ENCODE results near the gene S100A3. TPM values are rescaled to one million over a fixed set of nuclear protein-coding genes. Genes with fewer than 3 reads are reported as not detected.

The S100A3 gene
- total RNA-seq, 1 experiment from 2014 or later: 0.33 TPM

DNA sequence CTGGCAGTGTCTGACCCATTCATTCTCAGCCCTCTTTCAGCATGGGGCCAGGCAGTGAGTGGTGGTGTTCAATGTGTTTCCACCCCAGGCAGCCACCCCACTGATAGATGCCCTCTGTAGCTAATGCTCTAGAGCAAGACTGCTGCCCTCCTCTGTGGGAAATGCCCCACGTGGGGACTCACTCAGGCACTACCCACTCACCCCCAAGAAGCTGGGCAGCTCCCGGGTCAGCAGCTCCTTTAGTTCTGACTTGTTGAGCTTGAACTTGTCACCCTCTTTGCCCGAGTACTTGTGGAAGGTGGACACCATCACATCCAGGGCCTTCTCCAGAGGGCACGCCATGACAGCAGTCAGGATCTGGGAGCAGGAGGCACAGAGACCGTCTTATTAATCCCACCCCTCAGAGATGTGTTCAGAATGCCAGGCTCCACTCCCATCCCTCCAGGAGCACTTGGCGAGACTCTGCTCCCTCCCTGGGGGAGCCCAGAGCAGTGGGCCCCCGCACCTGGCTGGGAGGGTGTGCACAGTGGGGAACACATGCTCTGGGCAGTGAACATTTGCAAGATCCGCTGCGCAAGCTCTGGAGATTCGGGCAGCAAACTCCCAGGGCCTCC, 4.5 kb downstream of the S100A3 start:
- peaks cover 2% of the 10 kb centered on the region; the same call in 1 of the 2 replicates for H3K27me3 Mint-ChIP-seq (ENCODE audit: low read depth)
- ChIA-PET POLR2A (interaction anchor here (1.3 kb wide), 1 partner anchor 89 kb away, joined by 6 read pairs; the partner anchor contains the start of gene CHTOP), CTCF (interaction anchor here (0.9 to 5.3 kb wide), 16 partner anchors 9 to 196 kb away, joined by 3 to 50 read pairs (median 4); partner anchors contain the start of genes NPR1, PGLYRP4, S100A13 and S100A2)
- TF ChIP-seq NR3C1 (CRISPR knock-in tag; conservative IDR thresholded peaks at IDR 0.05; ENCODE audit: low read depth) (no peak), NFATC4 (CRISPR knock-in tag; IDR thresholded peaks at IDR 0.05) (no peak), IRF2 (CRISPR knock-in tag; IDR thresholded peaks at IDR 0.05; ENCODE audit: borderline replicate concordance, low read depth) (no peak), TP53 (CRISPR knock-in tag; IDR thresholded peaks at IDR 0.05) (no peak), E2F1 (CRISPR knock-in tag; IDR thresholded peaks at IDR 0.05) (no peak), FOXJ3 (CRISPR knock-in tag; IDR thresholded peaks at IDR 0.05; ENCODE audit: borderline replicate concordance) (no peak), ESRRA (CRISPR knock-in tag; IDR thresholded peaks at IDR 0.05; ENCODE audit: borderline replicate concordance) (no peak), EMX1 (CRISPR knock-in tag; IDR thresholded peaks at IDR 0.05) (no peak), ZNF263 (CRISPR knock-in tag; IDR thresholded peaks at IDR 0.05; ENCODE audit: low read depth) (no peak), OVOL2 (CRISPR knock-in tag; IDR thresholded peaks at IDR 0.05; ENCODE audit: borderline replicate concordance) (no peak), GRHL2 (CRISPR knock-in tag; IDR thresholded peaks at IDR 0.05; ENCODE audit: insufficient replicate concordance, severe bottlenecking) (no peak), ETV6 (CRISPR knock-in tag; IDR thresholded peaks at IDR 0.05) (no peak), NFYB (CRISPR knock-in tag; conservative IDR thresholded peaks at IDR 0.05; ENCODE audit: low read depth) (no peak), CREB1 (CRISPR knock-in tag; IDR thresholded peaks at IDR 0.05) (no peak)
- TF ChIP-seq, protein P1, sequence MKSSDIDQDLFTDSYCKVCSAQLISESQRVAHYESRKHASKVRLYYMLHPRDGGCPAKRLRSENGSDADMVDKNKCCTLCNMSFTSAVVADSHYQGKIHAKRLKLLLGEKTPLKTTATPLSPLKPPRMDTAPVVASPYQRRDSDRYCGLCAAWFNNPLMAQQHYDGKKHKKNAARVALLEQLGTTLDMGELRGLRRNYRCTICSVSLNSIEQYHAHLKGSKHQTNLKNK (CRISPR knock-in tag; IDR thresholded peaks at IDR 0.05): no peak
- TF ChIP-seq, protein P2, sequence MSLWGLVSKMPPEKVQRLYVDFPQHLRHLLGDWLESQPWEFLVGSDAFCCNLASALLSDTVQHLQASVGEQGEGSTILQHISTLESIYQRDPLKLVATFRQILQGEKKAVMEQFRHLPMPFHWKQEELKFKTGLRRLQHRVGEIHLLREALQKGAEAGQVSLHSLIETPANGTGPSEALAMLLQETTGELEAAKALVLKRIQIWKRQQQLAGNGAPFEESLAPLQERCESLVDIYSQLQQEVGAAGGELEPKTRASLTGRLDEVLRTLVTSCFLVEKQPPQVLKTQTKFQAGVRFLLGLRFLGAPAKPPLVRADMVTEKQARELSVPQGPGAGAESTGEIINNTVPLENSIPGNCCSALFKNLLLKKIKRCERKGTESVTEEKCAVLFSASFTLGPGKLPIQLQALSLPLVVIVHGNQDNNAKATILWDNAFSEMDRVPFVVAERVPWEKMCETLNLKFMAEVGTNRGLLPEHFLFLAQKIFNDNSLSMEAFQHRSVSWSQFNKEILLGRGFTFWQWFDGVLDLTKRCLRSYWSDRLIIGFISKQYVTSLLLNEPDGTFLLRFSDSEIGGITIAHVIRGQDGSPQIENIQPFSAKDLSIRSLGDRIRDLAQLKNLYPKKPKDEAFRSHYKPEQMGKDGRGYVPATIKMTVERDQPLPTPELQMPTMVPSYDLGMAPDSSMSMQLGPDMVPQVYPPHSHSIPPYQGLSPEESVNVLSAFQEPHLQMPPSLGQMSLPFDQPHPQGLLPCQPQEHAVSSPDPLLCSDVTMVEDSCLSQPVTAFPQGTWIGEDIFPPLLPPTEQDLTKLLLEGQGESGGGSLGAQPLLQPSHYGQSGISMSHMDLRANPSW (CRISPR knock-in tag; conservative IDR thresholded peaks at IDR 0.05; ENCODE audit: low read depth): no peak
- TF ChIP-seq, protein P3, sequence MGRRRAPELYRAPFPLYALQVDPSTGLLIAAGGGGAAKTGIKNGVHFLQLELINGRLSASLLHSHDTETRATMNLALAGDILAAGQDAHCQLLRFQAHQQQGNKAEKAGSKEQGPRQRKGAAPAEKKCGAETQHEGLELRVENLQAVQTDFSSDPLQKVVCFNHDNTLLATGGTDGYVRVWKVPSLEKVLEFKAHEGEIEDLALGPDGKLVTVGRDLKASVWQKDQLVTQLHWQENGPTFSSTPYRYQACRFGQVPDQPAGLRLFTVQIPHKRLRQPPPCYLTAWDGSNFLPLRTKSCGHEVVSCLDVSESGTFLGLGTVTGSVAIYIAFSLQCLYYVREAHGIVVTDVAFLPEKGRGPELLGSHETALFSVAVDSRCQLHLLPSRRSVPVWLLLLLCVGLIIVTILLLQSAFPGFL (CRISPR knock-in tag; IDR thresholded peaks at IDR 0.05; ENCODE audit: borderline replicate concordance): no peak
- TF ChIP-seq, protein P4, sequence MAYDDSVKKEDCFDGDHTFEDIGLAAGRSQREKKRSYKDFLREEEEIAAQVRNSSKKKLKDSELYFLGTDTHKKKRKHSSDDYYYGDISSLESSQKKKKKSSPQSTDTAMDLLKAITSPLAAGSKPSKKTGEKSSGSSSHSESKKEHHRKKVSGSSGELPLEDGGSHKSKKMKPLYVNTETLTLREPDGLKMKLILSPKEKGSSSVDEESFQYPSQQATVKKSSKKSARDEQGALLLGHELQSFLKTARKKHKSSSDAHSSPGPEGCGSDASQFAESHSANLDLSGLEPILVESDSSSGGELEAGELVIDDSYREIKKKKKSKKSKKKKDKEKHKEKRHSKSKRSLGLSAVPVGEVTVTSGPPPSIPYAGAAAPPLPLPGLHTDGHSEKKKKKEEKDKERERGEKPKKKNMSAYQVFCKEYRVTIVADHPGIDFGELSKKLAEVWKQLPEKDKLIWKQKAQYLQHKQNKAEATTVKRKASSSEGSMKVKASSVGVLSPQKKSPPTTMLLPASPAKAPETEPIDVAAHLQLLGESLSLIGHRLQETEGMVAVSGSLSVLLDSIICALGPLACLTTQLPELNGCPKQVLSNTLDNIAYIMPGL (CRISPR knock-in tag; IDR thresholded peaks at IDR 0.05): no peak
- H3K9me3 Mint-ChIP-seq: no peaks in the 10 kb centered on the region
- ATAC-seq (no peak; the same call in 1 of the 2 replicates), DNase-seq (ENCODE audit: low spot score) (no peak)
- peak overlapping the region; percentile 64 for H3K4me3 Mint-ChIP-seq
- no peaks in the 10 kb centered on the region; the same call in 1 of the 2 replicates for H3K36me3 Mint-ChIP-seq
- peaks cover 59% of the 10 kb centered on the region for H3K4me1 Mint-ChIP-seq
- peak overlapping the region; percentile 96 for H3K27ac Mint-ChIP-seq
